OCI-LY7 (cell line): ENCODE results near the gene USP38. TPM values are rescaled to one million over a fixed set of nuclear protein-coding genes. Genes with fewer than 3 reads are reported as not detected.

Experiments
- BruUV-seq: library from RNA; stranded (reverse); fragments of 400-500 nt; replicated peaks from 2 replicates; lab custom pipeline; 2021; lab: Mats Ljungman, UMichigan
- CTCF ChIA-PET: fragments of 300-600 bp; sonication (Branson Sonifier 250); formaldehyde crosslinking; loops from one replicate; lab custom pipeline; 2022; ENCODE audit warnings: antibody characterized with exemption; ENCODE audit not compliant: unreplicated experiment; lab: Charles Lee
- POLR2A ChIA-PET: fragments of 300-600 bp; sonication (Branson Sonifier 250); formaldehyde crosslinking; loops from one replicate; lab custom pipeline; 2022; ENCODE audit warnings: antibody characterized with exemption; lab: Charles Lee
- DNase-seq: peaks from one replicate; pipeline ENCODE4 v3.0.0-alpha.2; 2015; ENCODE audit warnings: low spot score
- H2AFZ ChIP-seq: fragments of 200-600 bp; sonication (generic), shearing (Covaris generic); 2 replicates; pipeline ENCODE4 v1.6.1; 2014; ENCODE audit warnings: mild to moderate bottlenecking, antibody characterized with exemption, low read length, moderate library complexity
- H3K27ac ChIP-seq: fragments of 200-600 bp; sonication (generic); 2 replicates; pipeline ENCODE4 v1.5.1; 2014; ENCODE audit warnings: mixed run types, low read depth, mild to moderate bottlenecking, moderate library complexity, low read length, inconsistent platforms; ENCODE audit not compliant: poor library complexity, severe bottlenecking
- H3K36me3 ChIP-seq: fragments of 200-600 bp; sonication (generic); 2 replicates; pipeline ENCODE4 v1.6.1; 2014; ENCODE audit warnings: mild to moderate bottlenecking, antibody characterized with exemption, low read length, moderate library complexity, mixed read lengths; ENCODE audit not compliant: insufficient read depth
- H3K4me1 ChIP-seq: fragments of 200-600 bp; sonication (generic); 2 replicates; pipeline ENCODE4 v1.5.1; 2014; ENCODE audit warnings: mild to moderate bottlenecking, low read length; ENCODE audit not compliant: insufficient read depth, poor library complexity, severe bottlenecking
- H3K4me2 ChIP-seq: fragments of 200-600 bp; sonication (generic); 2 replicates; pipeline ENCODE4 v1.6.1; 2014; ENCODE audit warnings: mild to moderate bottlenecking, low read length
- H3K4me3 ChIP-seq: fragments of 200-600 bp; sonication (generic); 2 replicates; pipeline ENCODE4 v1.5.1; 2014; ENCODE audit warnings: mild to moderate bottlenecking, low read depth, low read length; ENCODE audit not compliant: poor library complexity, severe bottlenecking
- H3K79me2 ChIP-seq: fragments of 200-600 bp; sonication (generic); 2 replicates; pipeline ENCODE4 v1.6.1; 2016; ENCODE audit warnings: low read depth, mild to moderate bottlenecking, low read length, moderate library complexity, mixed read lengths; ENCODE audit not compliant: insufficient read depth
- H3K9me2 ChIP-seq: fragments of 200-600 bp; sonication (generic); 2 replicates; pipeline ENCODE4 v1.6.1; 2016; ENCODE audit warnings: mild to moderate bottlenecking, low read length, mixed read lengths; ENCODE audit not compliant: insufficient read depth
- H3K9me3 ChIP-seq: fragments of 200-600 bp; sonication (generic); 2 replicates; pipeline ENCODE4 v1.6.1; 2014; ENCODE audit warnings: mild to moderate bottlenecking, mixed run types, low read length, mixed read lengths
- H4K20me1 ChIP-seq: fragments of 200-600 bp; sonication (generic); 2 replicates; pipeline ENCODE4 v1.6.1; 2014; ENCODE audit warnings: mild to moderate bottlenecking, antibody characterized with exemption, low read length, moderate library complexity, mixed read lengths; ENCODE audit not compliant: insufficient read depth
- EZH2phosphoT487 ChIP-seq: fragments of 200-600 bp; sonication (generic); IDR thresholded peaks from 2 replicates; pipeline ENCODE4 v1.6.1; 2018; ENCODE audit warnings: low read depth, borderline replicate concordance, mild to moderate bottlenecking, mixed run types, antibody characterized with exemption, low read length, moderate library complexity, mixed read lengths
- intact Hi-C: fragments of 100-400 bp; cut with micrococcal nuclease; formaldehyde crosslinking; loops from one replicate; pipeline ENCODE4 v1.10.0; 2022; ENCODE audit not compliant: unreplicated experiment
- total RNA-seq, 2 experiments: library from RNA; depleted of rRNA in 1 of 2; stranded (reverse); fragments of >200 nt in 1 of 2; shearing (Covaris generic) in 1 of 2; gene quantifications; 2 replicates each; pipeline ENCODE4 v1.2.3, GENCODE V29; 2014 to 2022
- TF ChIP-seq, protein P1 (sequence below): fragments of 200-600 bp; sonication (generic); conservative IDR thresholded peaks from 2 replicates; pipeline ENCODE4 v1.5.1; 2014; ENCODE audit warnings: mild to moderate bottlenecking, antibody characterized with exemption, low read length, moderate library complexity, mixed read lengths

Gene USP38
- total RNA-seq, 2 experiments from 2014 or later: 23.6 to 25.7 TPM

- Histone ChIP-seq H3K9me2 (no peaks in the 10 kb centered on the region), H2AFZ (no peak overlapping the region), H3K79me2 (no peaks in the 10 kb centered on the region), H3K4me3 (no peak overlapping the region), H3K27ac (no peak overlapping the region), H3K4me1 (no peaks in the 10 kb centered on the region), H3K36me3 (no peaks in the 10 kb centered on the region), H3K9me3 (no peaks in the 10 kb centered on the region), H3K4me2 (no peak overlapping the region), H4K20me1 (no peaks in the 10 kb centered on the region)
- no TSS peak for BruUV-seq
- CTCF ChIA-PET: no interaction called here
- DNase-seq: no peak
- POLR2A ChIA-PET: interaction anchor here (0.7 kb wide), 1 partner anchor 11 kb away, joined by 3 read pairs; no protein-coding TSS in a partner anchor
- intact Hi-C loops: no loop called here
- no peak for TF ChIP-seq EZH2phosphoT487
- TF ChIP-seq, protein P1, sequence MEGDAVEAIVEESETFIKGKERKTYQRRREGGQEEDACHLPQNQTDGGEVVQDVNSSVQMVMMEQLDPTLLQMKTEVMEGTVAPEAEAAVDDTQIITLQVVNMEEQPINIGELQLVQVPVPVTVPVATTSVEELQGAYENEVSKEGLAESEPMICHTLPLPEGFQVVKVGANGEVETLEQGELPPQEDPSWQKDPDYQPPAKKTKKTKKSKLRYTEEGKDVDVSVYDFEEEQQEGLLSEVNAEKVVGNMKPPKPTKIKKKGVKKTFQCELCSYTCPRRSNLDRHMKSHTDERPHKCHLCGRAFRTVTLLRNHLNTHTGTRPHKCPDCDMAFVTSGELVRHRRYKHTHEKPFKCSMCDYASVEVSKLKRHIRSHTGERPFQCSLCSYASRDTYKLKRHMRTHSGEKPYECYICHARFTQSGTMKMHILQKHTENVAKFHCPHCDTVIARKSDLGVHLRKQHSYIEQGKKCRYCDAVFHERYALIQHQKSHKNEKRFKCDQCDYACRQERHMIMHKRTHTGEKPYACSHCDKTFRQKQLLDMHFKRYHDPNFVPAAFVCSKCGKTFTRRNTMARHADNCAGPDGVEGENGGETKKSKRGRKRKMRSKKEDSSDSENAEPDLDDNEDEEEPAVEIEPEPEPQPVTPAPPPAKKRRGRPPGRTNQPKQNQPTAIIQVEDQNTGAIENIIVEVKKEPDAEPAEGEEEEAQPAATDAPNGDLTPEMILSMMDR: no peak
These were observed 71.7 kb downstream of the USP38 start for GRCh38 chr4:143256456-143256855.

GRCh38 chr4:143257356-143257755 lies 72.6 kb downstream of the USP38 start:
- Histone ChIP-seq H3K79me2 (no peaks in the 10 kb centered on the region), H3K4me2 (no peak overlapping the region), H3K27ac (no peak overlapping the region), H3K9me2 (no peaks in the 10 kb centered on the region), H3K9me3 (no peaks in the 10 kb centered on the region), H4K20me1 (no peaks in the 10 kb centered on the region), H3K4me1 (no peaks in the 10 kb centered on the region), H3K4me3 (no peak overlapping the region), H2AFZ (no peak overlapping the region), H3K36me3 (no peaks in the 10 kb centered on the region)
- intact Hi-C loops: no loop called here
- BruUV-seq: no TSS peak
- no peak for DNase-seq
- TF ChIP-seq, protein P1: no peak
- no peak for TF ChIP-seq EZH2phosphoT487
- CTCF ChIA-PET: no interaction called here
- POLR2A ChIA-PET: no interaction called here

DNA sequence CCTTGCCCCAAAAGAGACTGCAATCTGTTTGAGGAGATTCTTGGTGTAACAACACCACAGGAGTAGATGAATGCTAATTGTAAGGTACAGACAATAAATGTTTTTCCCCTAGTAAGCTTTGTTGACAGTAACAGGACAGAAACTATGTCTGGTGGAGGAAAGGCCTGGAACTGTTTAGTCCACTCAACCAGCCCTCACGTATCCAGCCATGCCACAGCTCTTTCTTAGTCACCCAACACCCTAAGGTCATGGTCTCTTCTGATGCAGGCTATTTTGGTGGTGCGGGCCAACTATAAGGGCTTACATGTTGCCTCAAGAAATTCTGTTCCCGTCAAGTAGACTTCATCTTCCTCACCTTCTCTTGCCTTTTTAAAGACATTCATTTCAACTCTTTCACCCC lies 76.0 kb downstream of the USP38 start:
- intact Hi-C loops: no loop called here
- Histone ChIP-seq H3K36me3 (no peaks in the 10 kb centered on the region), H3K4me1 (no peaks in the 10 kb centered on the region), H4K20me1 (no peaks in the 10 kb centered on the region), H3K27ac (no peak overlapping the region), H3K4me3 (no peak overlapping the region), H3K9me3 (no peaks in the 10 kb centered on the region), H3K9me2 (no peaks in the 10 kb centered on the region), H2AFZ (no peak overlapping the region), H3K79me2 (no peaks in the 10 kb centered on the region), H3K4me2 (no peak overlapping the region)
- CTCF ChIA-PET: no interaction called here
- no peak for DNase-seq
- POLR2A ChIA-PET: interaction anchor here (0.6 to 0.8 kb wide), 2 partner anchors 10 to 51 kb away, joined by 3 to 4 read pairs; no protein-coding TSS in a partner anchor
- TF ChIP-seq, protein P1: no peak
- TF ChIP-seq EZH2phosphoT487: no peak
- BruUV-seq: no TSS peak
